GM04504 (cell line): ENCODE results near the gene HYDIN.

ENCODE experiments used
- DNase-seq: peaks from one replicate; pipeline ENCODE4 v3.0.0-alpha.2; 2012; ENCODE audit warnings: low read depth

Gene HYDIN

DNA sequence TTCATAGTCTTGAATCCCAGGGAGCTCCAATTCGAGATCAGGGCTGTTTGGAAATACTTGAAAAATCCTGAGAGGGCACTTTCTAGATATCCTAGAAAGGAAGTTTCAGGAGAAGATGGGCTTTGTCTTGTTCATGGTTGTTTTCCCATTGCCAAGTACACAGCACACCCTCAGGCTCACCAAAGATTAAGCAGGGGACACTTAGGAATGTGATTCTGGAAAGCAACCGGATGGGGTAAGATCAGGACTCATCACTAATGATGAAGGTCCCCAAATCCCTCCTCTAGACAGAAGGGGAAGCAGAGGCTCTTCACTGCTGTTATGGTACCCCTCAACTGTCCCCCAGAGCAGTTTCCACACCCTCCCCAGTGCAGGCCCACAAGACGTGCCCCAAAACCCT is 470.3 kb downstream of the HYDIN start:
- no peak for DNase-seq

DNA sequence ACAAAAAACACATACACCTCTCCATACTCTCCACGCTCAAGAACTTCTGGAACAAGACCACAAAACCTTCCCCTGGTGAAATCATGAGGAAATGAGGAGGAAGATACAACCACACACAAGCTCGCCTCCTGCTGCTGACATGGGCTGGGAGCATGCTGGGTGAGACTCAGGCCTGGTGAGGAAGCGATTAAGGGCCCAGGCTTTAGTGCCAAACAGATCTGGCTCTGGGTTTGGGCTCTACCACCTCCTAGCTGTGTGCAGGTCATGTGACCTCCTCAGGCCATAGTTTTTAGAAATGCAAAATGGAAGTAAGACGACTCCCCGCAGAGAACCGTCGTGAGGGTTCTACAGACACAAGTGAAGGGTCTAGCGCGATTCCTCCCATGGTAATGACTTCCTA is 470.9 kb downstream of the HYDIN start:
- no peak for DNase-seq

DNA sequence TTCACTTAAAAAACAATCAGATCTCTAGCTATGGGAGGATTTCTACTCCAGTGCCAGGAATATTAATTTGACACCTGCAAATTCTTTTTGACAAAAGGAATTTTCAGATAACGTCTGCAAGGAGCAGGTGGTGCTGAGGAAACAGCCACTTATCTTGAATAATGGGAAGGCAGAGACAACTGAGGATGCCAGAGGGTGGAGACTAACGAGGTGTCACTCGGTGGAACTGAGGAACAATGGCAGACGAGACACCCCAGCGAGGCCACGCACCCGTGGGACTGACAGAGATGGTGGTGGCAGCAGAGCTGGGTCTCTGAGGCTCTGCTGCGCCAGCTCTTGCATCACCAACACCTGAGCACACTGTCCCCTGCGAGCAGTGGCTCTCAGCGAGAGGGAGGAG is 471.7 kb downstream of the HYDIN start:
- no peak for DNase-seq
